ENCODE data around the gene PODN.

GRCh38 chr1:53062708-53063591, 937 bp downstream of the PODN start:
- TF ChIP-seq CTCF (IDR thresholded peaks at IDR 0.05; ENCODE audit: extremely low read depth in 1 of 2, insufficient read depth in 1 of 2, low read depth in 1 of 2, low read length in 2 of 2): no peak
- TF ChIP-seq JUN (IDR thresholded peaks at IDR 0.05; ENCODE audit: borderline replicate concordance, insufficient read depth, insufficient read length, low read depth): no peak
- no peak for TF ChIP-seq EZH2 (IDR thresholded peaks at IDR 0.05; ENCODE audit: borderline replicate concordance, low read depth, low read length, severe bottlenecking)
- no peak for TF ChIP-seq GATA2 (IDR thresholded peaks at IDR 0.05; ENCODE audit: insufficient read depth, insufficient read length, low read depth, low read length)
- TF ChIP-seq POLR2A (IDR thresholded peaks at IDR 0.05; ENCODE audit: low read depth, low read length): no peak
